MM.1S (cell line): ENCODE results near the gene BOD1.

Experiments used
- DNase-seq: peaks from one replicate; pipeline ENCODE4 v3.0.0-alpha.2; 2015
- H2AFZ ChIP-seq: fragments of 300-600 bp; sonication (generic); 2 replicates; pipeline ENCODE4 v1.6.0; 2016; ENCODE audit warnings: antibody characterized with exemption, low read length
- H3F3A ChIP-seq: fragments of 300-600 bp; sonication (generic); 2 replicates; pipeline ENCODE4 v1.6.1; 2016; ENCODE audit warnings: mild to moderate bottlenecking, antibody characterized with exemption, low read length, moderate library complexity, mixed read lengths; ENCODE audit not compliant: insufficient read depth
- H3K27ac ChIP-seq: fragments of 300-600 bp; sonication (generic); 2 replicates; pipeline ENCODE4 v1.5.1; 2016; ENCODE audit warnings: mild to moderate bottlenecking, low read length
- H3K27me3 ChIP-seq: fragments of 300-600 bp; sonication (generic); replicated peaks from 2 replicates; pipeline ENCODE4 v1.6.0; 2016; ENCODE audit warnings: low read length; ENCODE audit not compliant: insufficient read depth
- H3K36me3 ChIP-seq: fragments of 300-600 bp; sonication (generic); replicated peaks from 2 replicates; pipeline ENCODE4 v1.6.1; 2016; ENCODE audit warnings: mild to moderate bottlenecking, low read length, mixed read lengths; ENCODE audit not compliant: insufficient read depth
- H3K4me1 ChIP-seq: fragments of 300-600 bp; sonication (generic); 2 replicates; pipeline ENCODE4 v1.6.1; 2016; ENCODE audit warnings: low read length, mixed read lengths
- H3K4me2 ChIP-seq: fragments of 300-600 bp; sonication (generic); 2 replicates; pipeline ENCODE4 v1.6.0; 2016; ENCODE audit warnings: low read depth, low read length
- H3K4me3 ChIP-seq: fragments of 300-600 bp; sonication (generic); 2 replicates; pipeline ENCODE4 v1.5.1; 2016; ENCODE audit warnings: low read length, mixed read lengths
- H3K79me2 ChIP-seq: fragments of 300-600 bp; sonication (generic); 2 replicates; pipeline ENCODE4 v1.6.1; 2016; ENCODE audit warnings: mixed run types, low read length, mixed read lengths
- H3K9ac ChIP-seq: fragments of 300-600 bp; sonication (generic); 2 replicates; pipeline ENCODE4 v1.6.1; 2016; ENCODE audit warnings: low read length, mixed read lengths
- H3K9me2 ChIP-seq: fragments of 300-600 bp; sonication (generic); replicated peaks from 2 replicates; pipeline ENCODE4 v1.6.1; 2016; ENCODE audit warnings: mild to moderate bottlenecking, low read length, mixed read lengths; ENCODE audit not compliant: insufficient read depth
- H3K9me3 ChIP-seq: fragments of 300-600 bp; sonication (generic); replicated peaks from 2 replicates; pipeline ENCODE4 v1.6.1; 2016; ENCODE audit warnings: mild to moderate bottlenecking, low read length, mixed read lengths; ENCODE audit not compliant: insufficient read depth
- H4K20me1 ChIP-seq: fragments of 300-600 bp; sonication (generic); 2 replicates; pipeline ENCODE4 v1.6.1; 2016; ENCODE audit warnings: mild to moderate bottlenecking, low read length, moderate library complexity, mixed read lengths; ENCODE audit not compliant: insufficient read depth
- CTCF ChIP-seq: fragments of 300-600 bp; sonication (generic); IDR thresholded peaks from 2 replicates; pipeline ENCODE4 v1.5.1; 2016; ENCODE audit warnings: antibody characterized with exemption, low read length, mixed read lengths
- EZH2 ChIP-seq: fragments of 300-600 bp; sonication (generic); optimal IDR thresholded peaks from 2 replicates; pipeline ENCODE3; 2017; ENCODE audit warnings: low read depth, mild to moderate bottlenecking, antibody characterized with exemption, low read length, mixed read lengths
- EZH2phosphoT487 ChIP-seq: fragments of 300-600 bp; sonication (generic); IDR thresholded peaks from 2 replicates; pipeline ENCODE4 v1.6.1; 2018; ENCODE audit warnings: antibody characterized with exemption, low read length

Gene BOD1

GRCh38 chr5:173616577-173617118, at the start of gene BOD1:
Gene BOD1 (minus strand): TSS chr5:173616650. CDS start chr5:173616436, 214 bp downstream.
- Histone ChIP-seq H3K27me3 (no peaks in the 10 kb centered on the region), H4K20me1 (no peaks in the 10 kb centered on the region), H3K9ac (peak within 1 kb of the TSS; percentile 96), H3K4me3 (peak within 1 kb of the TSS; percentile 69), H2AFZ (peak within 1 kb of the TSS; percentile 54), H3K27ac (peak within 1 kb of the TSS; percentile 91), H3K4me1 (peaks cover 11% of the 10 kb centered on the region), H3K9me3 (no peaks in the 10 kb centered on the region), H3K4me2 (peak within 1 kb of the TSS; percentile 86), H3K36me3 (no peaks in the 10 kb centered on the region), H3K79me2 (peaks cover 47% of the 10 kb centered on the region), H3F3A (peaks cover 4% of the 10 kb centered on the region; the same call in 1 of the 2 replicates), H3K9me2 (no peaks in the 10 kb centered on the region)
- peak; percentile 98 for DNase-seq
- no peak for TF ChIP-seq EZH2
- TF ChIP-seq EZH2phosphoT487, result no peak
- no peak for TF ChIP-seq CTCF

- Histone ChIP-seq H3K27me3 (no peaks in the 10 kb centered on the region), H3K9ac (no peak overlapping the region), H4K20me1 (no peaks in the 10 kb centered on the region), H3K4me2 (no peak overlapping the region), H3K4me1 (no peaks in the 10 kb centered on the region), H3K27ac (no peak overlapping the region), H2AFZ (no peak overlapping the region), H3F3A (no peaks in the 10 kb centered on the region), H3K4me3 (no peak overlapping the region), H3K79me2 (no peaks in the 10 kb centered on the region), H3K36me3 (no peaks in the 10 kb centered on the region), H3K9me2 (no peaks in the 10 kb centered on the region), H3K9me3 (no peaks in the 10 kb centered on the region)
- TF ChIP-seq EZH2 (no peak), CTCF (no peak), EZH2phosphoT487 (no peak)
- no peak for DNase-seq
Measured at GRCh38 chr5:173665326-173665725, 48.9 kb upstream of the BOD1 start.

GRCh38 chr5:173664154-173664526, 47.7 kb upstream of the BOD1 start:
- no peak for DNase-seq
- H3K4me2 ChIP-seq, result no peak overlapping the region
- H3K27ac ChIP-seq, result no peak overlapping the region
- H3K9me3 ChIP-seq, result no peaks in the 10 kb centered on the region
- H4K20me1 ChIP-seq, result no peaks in the 10 kb centered on the region
- no peaks in the 10 kb centered on the region for H3K27me3 ChIP-seq
- no peaks in the 10 kb centered on the region for H3K9me2 ChIP-seq
- no peaks in the 10 kb centered on the region for H3K36me3 ChIP-seq
- TF ChIP-seq CTCF (no peak), EZH2 (no peak), EZH2phosphoT487 (no peak)
- no peak overlapping the region for H2AFZ ChIP-seq
- no peaks in the 10 kb centered on the region for H3K79me2 ChIP-seq
- no peaks in the 10 kb centered on the region for H3F3A ChIP-seq
- no peak overlapping the region for H3K4me3 ChIP-seq
- H3K4me1 ChIP-seq, result no peaks in the 10 kb centered on the region
- H3K9ac ChIP-seq, result no peak overlapping the region
